Occipital lobe (tissue), 2 donors: ENCODE results near the gene TMEM131. TPM values are rescaled to one million over a fixed set of nuclear protein-coding genes. Genes with fewer than 3 reads are reported as not detected.
"Not testable (repeated sequence)": the region's sequence is repeated elsewhere in the genome, so short reads cannot be mapped to it uniquely, and the experiment has no call there.

Experiments
- DNase-seq: peaks from one replicate; lab custom pipeline; 2025; lab: John Stamatoyannopoulos, UW
- total RNA-seq: library from RNA; depleted of rRNA; stranded (reverse); fragments of >200 nt; gene quantifications from one replicate; pipeline ENCODE4 v1.2.3, GENCODE V29; 2014

Gene TMEM131
- total RNA-seq, 1 donor from 2014 or later, result 42.9 TPM

GRCh38 chr2:97956753-97957152 lies 39.0 kb downstream of the TMEM131 start:
- DNase-seq, result not testable (repeated sequence)

GRCh38 chr2:97953853-97954252 lies 41.9 kb downstream of the TMEM131 start:
- no peak for DNase-seq

- no peak for DNase-seq
Observed at GRCh38 chr2:97952357-97952756, 43.4 kb downstream of the TMEM131 start.

DNA sequence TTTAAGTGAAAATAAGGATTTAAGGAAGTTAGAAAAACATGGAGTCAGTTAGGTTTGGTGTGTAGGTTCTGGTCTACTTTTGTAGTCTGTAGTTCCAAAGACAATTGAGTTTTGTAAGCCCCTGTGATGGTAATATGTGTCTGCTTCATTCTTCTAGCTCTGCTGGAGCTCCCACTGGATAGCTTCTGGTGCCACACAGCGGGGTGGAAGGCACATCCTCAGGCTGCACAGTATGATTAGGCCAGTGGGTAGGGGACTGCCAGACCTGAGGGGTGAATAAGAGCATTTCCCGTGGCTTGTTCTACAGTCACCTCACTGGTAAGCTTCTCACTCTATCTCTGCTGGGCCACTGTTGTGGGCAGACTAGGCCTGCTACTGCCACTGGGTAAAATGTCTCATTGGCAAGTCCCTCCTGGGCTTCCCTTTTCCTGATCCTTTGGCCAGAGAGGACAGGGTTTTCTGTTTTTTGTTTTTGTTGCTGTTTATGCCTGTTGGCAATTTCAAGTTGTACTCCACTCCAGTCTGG lies 44.5 kb downstream of the TMEM131 start:
- no peak for DNase-seq

GRCh38 chr2:97950329-97951154 lies 45.2 kb downstream of the TMEM131 start:
- DNase-seq, result no peak

DNA sequence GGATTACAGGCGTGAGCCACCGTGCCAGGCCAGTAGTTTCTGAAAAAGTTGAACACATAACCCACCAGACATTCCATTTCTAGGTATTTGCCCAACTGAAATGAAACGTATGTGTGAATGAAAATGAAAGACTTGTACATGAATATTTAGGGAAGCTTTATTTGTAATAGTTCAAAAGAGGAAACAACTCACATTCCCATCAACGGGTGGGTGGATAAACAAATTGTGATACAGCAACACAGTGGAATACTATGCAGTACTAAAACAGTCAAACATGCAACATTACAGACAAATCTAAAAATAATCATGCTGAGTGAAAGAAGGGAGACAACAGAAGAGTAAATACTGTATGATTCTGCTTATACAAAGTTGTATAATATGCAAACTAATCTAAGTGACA lies 46.8 kb downstream of the TMEM131 start:
- no peak for DNase-seq

DNA sequence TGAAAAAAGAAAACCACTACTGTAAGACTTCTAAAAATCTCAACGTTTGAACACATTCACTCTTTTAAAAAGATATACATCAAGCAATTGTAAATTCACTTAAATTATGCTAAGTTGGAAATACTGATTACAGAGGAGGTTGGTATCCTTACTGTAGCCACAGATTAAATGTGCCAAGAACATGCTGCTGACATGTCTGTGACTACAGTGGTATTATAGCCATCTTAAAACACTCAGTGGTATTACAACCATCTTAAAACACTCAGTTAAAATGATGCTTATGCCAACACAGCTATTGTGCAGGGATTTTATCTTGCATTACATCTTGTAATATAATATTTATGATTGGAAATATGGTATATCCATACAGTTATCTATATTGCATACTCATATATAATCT lies 50.0 kb downstream of the TMEM131 start:
- no peak for DNase-seq

DNA sequence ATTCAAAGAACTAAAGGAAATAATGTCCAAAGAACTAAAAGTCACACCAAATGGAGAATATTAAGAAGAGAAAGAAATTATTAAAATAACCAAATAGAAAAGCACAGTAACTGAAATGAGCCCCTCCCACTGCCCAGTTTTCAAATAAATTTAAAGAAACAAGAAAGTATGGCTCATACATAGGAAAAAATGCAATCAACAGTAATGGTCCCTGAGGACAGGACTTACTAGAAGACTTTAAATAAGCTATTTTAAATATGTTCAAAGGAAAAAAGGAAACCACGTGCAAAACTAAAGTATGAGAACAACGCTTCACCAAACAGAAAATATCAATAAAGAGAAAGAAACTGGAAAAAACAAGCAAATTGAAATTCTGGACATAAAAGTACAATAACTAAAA lies 58.9 kb downstream of the TMEM131 start:
- DNase-seq, result no peak

GRCh38 chr2:97936199-97936598 lies 59.5 kb downstream of the TMEM131 start:
- no peak for DNase-seq

DNA sequence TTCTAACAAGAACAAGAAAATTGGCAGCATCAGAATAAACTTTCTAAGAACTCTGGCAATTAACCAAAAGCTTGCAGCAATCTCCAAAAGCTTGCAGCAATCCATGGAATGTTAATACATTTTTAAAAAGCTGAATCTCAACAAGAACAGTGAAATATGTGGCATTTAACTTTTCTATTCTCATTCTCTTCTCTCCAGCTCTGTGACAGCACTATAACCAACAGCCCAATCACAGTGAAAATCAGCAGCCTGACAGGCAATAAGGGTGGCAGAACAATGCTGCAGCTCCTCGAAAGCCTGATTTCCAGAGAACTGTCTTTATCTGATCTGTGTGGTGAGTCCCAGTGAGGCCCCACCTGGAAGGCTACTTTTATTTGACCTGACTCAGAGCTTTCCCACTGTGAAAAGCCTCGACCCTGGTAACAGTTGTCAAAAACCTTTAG lies 60.0 kb downstream of the TMEM131 start:
- no peak for DNase-seq

DNA sequence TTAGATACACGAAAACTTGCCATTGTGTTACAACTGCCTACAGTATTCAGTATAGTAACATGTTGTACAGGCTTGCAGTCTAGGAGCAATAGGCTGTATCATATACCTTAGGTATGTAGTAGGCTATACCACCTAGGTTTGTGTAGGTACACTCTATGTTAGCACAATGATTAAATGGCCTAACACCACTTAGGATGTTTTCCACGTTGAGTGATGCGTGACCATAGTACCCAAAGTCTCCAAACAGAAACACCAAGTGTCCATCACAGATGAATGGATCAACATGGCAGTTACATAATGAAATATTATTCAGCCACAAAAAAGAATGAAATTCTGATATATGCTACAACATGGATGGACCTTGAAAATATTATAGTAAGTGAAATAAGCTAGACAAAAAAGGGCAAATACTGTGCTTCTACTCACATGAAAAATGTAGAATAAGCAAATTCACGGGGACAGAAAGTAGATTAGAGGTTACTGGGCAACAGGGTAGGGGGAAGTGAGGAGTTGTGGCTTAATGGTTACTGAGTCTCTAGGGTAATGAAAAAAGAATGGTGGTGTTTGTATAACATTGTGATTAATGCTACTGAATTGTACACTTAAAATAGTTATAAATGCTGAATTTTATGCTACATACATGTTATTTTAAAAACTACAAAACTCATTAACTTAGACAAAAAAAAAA lies 62.6 kb downstream of the TMEM131 start:
- DNase-seq, result no peak

DNA sequence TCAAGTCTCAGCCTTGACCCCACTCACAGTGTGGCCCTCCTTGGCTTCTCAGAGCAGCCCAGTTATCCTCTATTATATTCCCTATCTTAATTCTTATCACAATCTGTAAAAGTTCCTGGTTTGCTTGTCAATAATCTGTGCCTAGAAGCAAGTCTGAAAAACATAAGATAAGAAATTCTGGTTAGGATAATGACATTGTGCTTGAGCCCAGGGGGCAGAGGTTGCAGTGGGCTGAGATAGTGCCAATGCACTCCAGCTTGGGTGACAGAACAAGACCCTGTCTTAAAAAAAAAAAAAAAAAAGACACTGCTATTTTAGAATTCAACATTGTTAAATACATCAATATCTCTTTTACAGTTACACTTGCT lies 63.9 kb downstream of the TMEM131 start:
- no peak for DNase-seq

- no peak for DNase-seq
Observed at GRCh38 chr2:97931118-97931857, 64.5 kb downstream of the TMEM131 start.

DNA sequence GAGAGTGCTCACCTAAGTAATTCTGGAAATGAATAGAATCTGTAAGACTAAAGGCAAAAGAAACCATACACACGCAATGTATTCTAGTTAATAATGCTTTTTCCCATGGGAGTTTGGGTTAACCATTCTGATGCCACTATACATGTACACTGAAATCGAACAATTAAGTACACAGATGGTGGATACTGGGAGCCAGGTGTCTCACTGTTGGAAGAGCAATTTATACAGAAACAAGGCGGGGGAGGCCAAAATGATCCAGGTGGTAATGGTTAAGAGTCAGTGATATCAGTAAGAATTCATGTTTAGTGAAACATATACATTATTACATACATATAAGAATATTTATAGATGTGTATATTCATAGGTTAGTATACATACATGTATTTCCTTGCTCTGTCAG lies 67.2 kb downstream of the TMEM131 start:
- DNase-seq, result no peak

DNA sequence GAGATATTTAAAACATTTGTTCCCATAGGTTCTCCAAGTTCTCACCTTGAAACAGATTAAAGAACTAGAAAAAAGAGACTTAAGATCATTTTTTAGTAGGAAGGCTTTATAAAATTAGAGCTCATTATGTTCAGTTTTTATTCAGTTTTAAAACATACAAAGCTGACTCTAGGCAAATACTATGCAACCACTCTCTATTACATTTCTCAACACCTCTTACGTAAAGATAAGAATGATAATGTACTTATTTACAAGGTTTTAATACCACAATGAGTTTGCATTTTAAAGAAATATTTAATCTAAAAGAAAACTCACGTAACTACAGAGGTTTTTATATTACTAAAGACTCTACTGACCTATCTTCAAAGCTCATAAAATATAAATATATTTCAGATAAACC lies 68.8 kb downstream of the TMEM131 start:
- DNase-seq, result no peak

DNA sequence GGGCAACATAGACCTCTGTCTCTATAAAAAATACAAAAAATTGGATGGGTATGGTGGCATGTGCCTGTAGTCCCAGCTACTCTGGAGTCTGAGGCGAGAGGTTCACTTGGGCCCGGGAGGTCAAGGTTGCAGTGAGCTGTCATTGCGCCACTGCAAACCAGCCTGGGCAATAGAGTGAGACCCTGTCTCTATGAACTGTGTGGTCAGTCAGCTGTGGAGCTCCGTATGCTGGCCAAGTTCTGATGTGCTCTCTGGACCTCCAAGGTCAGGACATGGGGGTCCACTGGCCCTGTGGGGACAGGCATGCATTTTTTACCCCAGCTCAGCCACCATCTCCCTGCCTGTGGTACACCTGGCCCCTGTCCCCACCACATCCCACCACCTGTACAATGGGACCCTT lies 71.6 kb downstream of the TMEM131 start:
- no peak for DNase-seq

GRCh38 chr2:97919858-97920257 lies 75.9 kb downstream of the TMEM131 start:
- no peak for DNase-seq

GRCh38 chr2:97918818-97919217 lies 76.9 kb downstream of the TMEM131 start:
- DNase-seq, result no peak

- DNase-seq, result not testable (repeated sequence)
Observed at GRCh38 chr2:97917668-97918067, 78.1 kb downstream of the TMEM131 start.

- no peak for DNase-seq
Observed at GRCh38 chr2:97914691-97915213, 81.0 kb downstream of the TMEM131 start.

DNA sequence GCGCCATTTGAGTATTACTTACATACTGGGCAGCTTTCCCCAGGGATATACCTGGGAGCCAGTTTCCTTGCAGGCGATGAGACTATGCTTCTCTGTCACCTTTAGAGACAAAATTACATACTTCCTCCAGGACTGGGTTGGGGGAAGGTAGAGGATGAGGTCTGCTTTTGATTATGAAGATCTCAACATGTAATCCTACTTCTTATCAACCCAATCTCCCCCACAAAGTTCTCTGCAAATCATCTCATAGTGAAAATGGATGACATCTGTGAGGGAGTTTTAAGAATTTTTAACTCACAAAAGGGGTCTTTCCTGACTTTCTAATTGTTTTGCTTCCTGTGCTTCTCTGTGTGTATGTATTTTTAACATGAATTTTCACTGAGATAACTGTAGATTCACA lies 81.9 kb downstream of the TMEM131 start:
- DNase-seq, result no peak
